Caco-2 (cell line): ENCODE data around the gene EDN2. TPM values are rescaled to one million over a fixed set of nuclear protein-coding genes. Genes with fewer than 3 reads are reported as not detected.

ENCODE experiments used
- BruUV-seq: library from RNA; stranded (reverse); fragments of 400-500 nt; replicated peaks from 2 replicates; lab custom pipeline; 2021; lab: Mats Ljungman, UMichigan
- CTCF ChIA-PET: fragments of 300-600 bp; sonication (Branson Sonifier 250); formaldehyde crosslinking; loops from one replicate; lab custom pipeline; 2022; ENCODE audit warnings: antibody characterized with exemption; lab: Charles Lee
- POLR2A ChIA-PET: fragments of 300-600 bp; sonication (Branson Sonifier 250); formaldehyde crosslinking; loops from one replicate; lab custom pipeline; 2022; ENCODE audit warnings: antibody characterized with exemption; lab: Charles Lee
- DNase-seq, 2 experiments: peaks; one replicate each; pipeline versions ENCODE4 v3.0.0 to v3.0.0-alpha.2; 2020 to 2022
- H3K27me3 ChIP-seq: replicated peaks from 2 replicates; pipeline ENCODE4 v1.6.0; 2011; ENCODE audit warnings: low read length; ENCODE audit not compliant: control insufficient read depth, insufficient read depth
- H3K36me3 ChIP-seq: 2 replicates; pipeline ENCODE4 v1.5.1; 2011; ENCODE audit warnings: low read length; ENCODE audit not compliant: control insufficient read depth, insufficient read depth
- H3K4me1 ChIP-seq: fragments of 250-450 bp; sonication (Bioruptor Pico); 2 replicates; pipeline ENCODE4 v1.5.1; 2020; ENCODE audit warnings: mild to moderate bottlenecking
- H3K4me3 ChIP-seq: 2 replicates; pipeline ENCODE4 v1.5.1; 2011; ENCODE audit warnings: low read depth, mild to moderate bottlenecking, control low read depth, low read length
- H3K9me3 ChIP-seq: fragments of 250-450 bp; sonication (Bioruptor Pico); 2 replicates; pipeline ENCODE4 v1.5.1; 2020; ENCODE audit warnings: mild to moderate bottlenecking, moderate library complexity
- H3K27ac Mint-ChIP-seq: one replicate; pipeline ENCODE4 v1.8.0; 2022; ENCODE audit warnings: mixed read lengths; ENCODE audit not compliant: unreplicated experiment
- H3K27me3 Mint-ChIP-seq: one replicate; pipeline ENCODE4 v1.8.0; 2022; ENCODE audit warnings: mixed read lengths; ENCODE audit not compliant: insufficient read depth, unreplicated experiment
- H3K36me3 Mint-ChIP-seq: one replicate; pipeline ENCODE4 v1.8.0; 2022; ENCODE audit warnings: mild to moderate bottlenecking, mixed read lengths; ENCODE audit not compliant: insufficient read depth, unreplicated experiment
- H3K4me1 Mint-ChIP-seq: one replicate; pipeline ENCODE4 v1.8.0; 2022; ENCODE audit warnings: low read depth, mixed read lengths; ENCODE audit not compliant: unreplicated experiment
- H3K4me3 Mint-ChIP-seq: one replicate; pipeline ENCODE4 v1.8.0; 2022; ENCODE audit warnings: mild to moderate bottlenecking, moderate library complexity, mixed read lengths; ENCODE audit not compliant: unreplicated experiment
- H3K9me3 Mint-ChIP-seq: one replicate; pipeline ENCODE4 v1.8.0; 2022; ENCODE audit warnings: mixed read lengths; ENCODE audit not compliant: unreplicated experiment
- CTCF ChIP-seq, 2 experiments: fragments of 200-600 bp in 1 of 2; IDR thresholded peaks; 1 replicate in 1 of 2; 2 replicates in 1 of 2; pipeline versions ENCODE4 v1.5.1 to v1.8.0; 2011 to 2022; ENCODE audit warnings: antibody characterized with exemption in 1 of 2, control low read depth in 1 of 2, inconsistent platforms in 1 of 2, low read depth in 1 of 2, low read length in 1 of 2, mild to moderate bottlenecking in 1 of 2, moderate library complexity in 1 of 2; ENCODE audit not compliant: insufficient read depth in 1 of 2, severe bottlenecking in 1 of 2, unreplicated experiment in 1 of 2
- intact Hi-C: fragments of 100-400 bp; cut with micrococcal nuclease; formaldehyde crosslinking; loops from one replicate; pipeline ENCODE4 v1.10.0; 2022; ENCODE audit not compliant: unreplicated experiment
- total RNA-seq: library from RNA; stranded (reverse); gene quantifications from 2 replicates; pipeline ENCODE4 v1.2.3, GENCODE V29; 2022

Gene EDN2
- total RNA-seq, 1 experiment from 2014 or later: not detected

- DNase-seq: peak; percentile 88 to 89
- BruUV-seq: no TSS peak
- no peaks in the 10 kb centered on the region for H3K9me3 ChIP-seq
- H3K4me1 Mint-ChIP-seq: no peaks in the 10 kb centered on the region
- no peaks in the 10 kb centered on the region for H3K27me3 ChIP-seq
- no peaks in the 10 kb centered on the region for H3K27me3 Mint-ChIP-seq
- TF ChIP-seq CTCF (IDR thresholded peaks at IDR 0.05; ENCODE audit: insufficient read depth in 1 of 2, low read depth in 1 of 2, low read length in 1 of 2, severe bottlenecking in 1 of 2, unreplicated experiment in 1 of 2): no peak
- POLR2A ChIA-PET: interaction anchor here (0.5 kb wide), 1 partner anchor 1162 kb away, joined by 3 read pairs; the partner anchor contains the start of gene PPIH
- H3K4me3 Mint-ChIP-seq: peak overlapping the region; percentile 42
- no peaks in the 10 kb centered on the region for H3K36me3 Mint-ChIP-seq
- no peaks in the 10 kb centered on the region for H3K9me3 Mint-ChIP-seq
- peak overlapping the region; percentile 35 for H3K4me3 ChIP-seq
- CTCF ChIA-PET: interaction anchor here (1.3 kb wide), 1 partner anchor 19 kb away, joined by 3 read pairs; no protein-coding TSS in a partner anchor
- peaks cover 45% of the 10 kb centered on the region for H3K4me1 ChIP-seq
- peak overlapping the region; percentile 55 for H3K27ac Mint-ChIP-seq
- intact Hi-C loops: loop anchor here (1.0 kb wide), 1 partner anchor 20 kb away; no protein-coding TSS in a partner anchor
- H3K36me3 ChIP-seq: no peaks in the 10 kb centered on the region
Observed at GRCh38 chr1:41496080-41497055, 11.9 kb upstream of the EDN2 start.

GRCh38 chr1:41495210-41495948, 10.9 kb upstream of the EDN2 start:
- CTCF ChIA-PET: interaction anchor here (1.3 kb wide), 1 partner anchor 20 kb away, joined by 3 read pairs; no protein-coding TSS in a partner anchor

More at GRCh38 chr1:41495210-41495948, 10.9 kb upstream of the EDN2 start:
- no peaks in the 10 kb centered on the region for H3K36me3 Mint-ChIP-seq
- no peaks in the 10 kb centered on the region for H3K27me3 Mint-ChIP-seq
- H3K9me3 Mint-ChIP-seq: no peaks in the 10 kb centered on the region
- no peaks in the 10 kb centered on the region for H3K27me3 ChIP-seq
- peak in 1 of 2 experiments; percentile 46 for DNase-seq
- H3K4me1 ChIP-seq: peaks cover 37% of the 10 kb centered on the region
- intact Hi-C loops: no loop called here
- TSS peak; percentile 95 for BruUV-seq
- H3K4me1 Mint-ChIP-seq: no peaks in the 10 kb centered on the region
- POLR2A ChIA-PET: no interaction called here
- no peak overlapping the region for H3K27ac Mint-ChIP-seq
- H3K4me3 ChIP-seq: peak overlapping the region; percentile 27
- TF ChIP-seq CTCF (IDR thresholded peaks at IDR 0.05; ENCODE audit: insufficient read depth in 1 of 2, low read depth in 1 of 2, low read length in 1 of 2, severe bottlenecking in 1 of 2, unreplicated experiment in 1 of 2): no peak
- peak overlapping the region; percentile 58 for H3K4me3 Mint-ChIP-seq
- H3K36me3 ChIP-seq: no peaks in the 10 kb centered on the region
- H3K9me3 ChIP-seq: no peaks in the 10 kb centered on the region
